ENCODE data around the gene GNA14. TPM values are rescaled to one million over a fixed set of nuclear protein-coding genes. Genes with fewer than 3 reads are reported as not detected.

The GNA14 gene
- total RNA-seq, 1 experiment from 2014 or later: 0.37 TPM

- Histone ChIP-seq H3T11ph (ENCODE audit: low read length) (no peak overlapping the region), H4K91ac (ENCODE audit: insufficient read length, low read depth, low read length) (no peak overlapping the region), H3K4me2 (ENCODE audit: insufficient read depth, insufficient read length, low read length) (no peak overlapping the region), H2AK5ac (ENCODE audit: insufficient read length, low read length) (no peak overlapping the region), H3K4ac (ENCODE audit: low read depth, low read length) (no peak overlapping the region), H2BK20ac (ENCODE audit: low read depth, low read length, poor library complexity, severe bottlenecking) (no peak overlapping the region), H3K9ac (ENCODE audit: extremely low read depth, insufficient read length, low read length) (no peak overlapping the region), H3K23me2 (ENCODE audit: insufficient read length, low read depth, low read length, poor library complexity, severe bottlenecking) (no peaks in the 10 kb centered on the region), H3K79me2 (ENCODE audit: insufficient read depth, low read length) (no peaks in the 10 kb centered on the region), H3K9me3 (ENCODE audit: control insufficient read depth, low read depth, low read length) (no peaks in the 10 kb centered on the region), H3K4me1 (ENCODE audit: insufficient read depth, low read length) (no peaks in the 10 kb centered on the region), H3K79me1 (ENCODE audit: insufficient read depth, low read depth, low read length, poor library complexity, severe bottlenecking) (no peaks in the 10 kb centered on the region), H4K20me1 (ENCODE audit: control insufficient read depth, insufficient read depth, insufficient read length) (no peaks in the 10 kb centered on the region), H2BK5ac (ENCODE audit: insufficient read length, low read length) (no peak overlapping the region), H3K14ac (ENCODE audit: insufficient read depth, low read length) (no peak overlapping the region), H4K5ac (ENCODE audit: insufficient read length, low read depth, low read length) (no peak overlapping the region), H3K23ac (ENCODE audit: insufficient read length, low read depth, low read length) (no peak overlapping the region), H2BK15ac (ENCODE audit: low read depth, low read length) (no peak overlapping the region), H2BK120ac (ENCODE audit: low read depth, low read length, poor library complexity, severe bottlenecking) (no peak overlapping the region), H2AFZ (ENCODE audit: low read length) (no peak overlapping the region), H3K18ac (ENCODE audit: insufficient read length, low read depth, low read length) (no peak overlapping the region), H3K56ac (ENCODE audit: insufficient read length, low read depth, low read length) (no peak overlapping the region), H2BK12ac (ENCODE audit: insufficient read length, low read depth, low read length) (no peak overlapping the region), H4K8ac (replicated peaks; ENCODE audit: insufficient read length, low read depth, low read length) (no peak overlapping the region), H3K27me3 (ENCODE audit: insufficient read depth, low read length) (no peaks in the 10 kb centered on the region), H3K27ac (ENCODE audit: insufficient read length, low read depth, low read length) (no peak overlapping the region)
- Mint-ChIP-seq H3K4me3 (no peak overlapping the region), H3K4me1 (no peaks in the 10 kb centered on the region; a peak in 1 of 4 replicates), H3K36me3 (ENCODE audit: insufficient read depth in 1 of 3, low read depth in 3 of 3) (no peaks in the 10 kb centered on the region; a peak in 2 of 7 replicates), H3K27ac (no peak overlapping the region), H3K9me3 (no peaks in the 10 kb centered on the region; a peak in 1 of 5 replicates), H3K27me3 (ENCODE audit: low read depth) (no peaks in the 10 kb centered on the region)
- no peak for DNase-seq
- TF ChIP-seq CTCF (conservative IDR thresholded peaks at IDR 0.05): no peak
- no CpG with 5 or more reads among the region's 10 CpGs for WGBS (ENCODE audit: extremely low coverage, insufficient read length, low lambda C conversion rate)
Measured at GRCh38 chr9:77421506-77422265, 226.4 kb downstream of the GNA14 start.
